ENCODE data around the gene GRB10.
"Not testable (repeated sequence)": the region's sequence is repeated elsewhere in the genome, so short reads cannot be mapped to it uniquely, and the experiment has no call there.

Gene GRB10

DNA sequence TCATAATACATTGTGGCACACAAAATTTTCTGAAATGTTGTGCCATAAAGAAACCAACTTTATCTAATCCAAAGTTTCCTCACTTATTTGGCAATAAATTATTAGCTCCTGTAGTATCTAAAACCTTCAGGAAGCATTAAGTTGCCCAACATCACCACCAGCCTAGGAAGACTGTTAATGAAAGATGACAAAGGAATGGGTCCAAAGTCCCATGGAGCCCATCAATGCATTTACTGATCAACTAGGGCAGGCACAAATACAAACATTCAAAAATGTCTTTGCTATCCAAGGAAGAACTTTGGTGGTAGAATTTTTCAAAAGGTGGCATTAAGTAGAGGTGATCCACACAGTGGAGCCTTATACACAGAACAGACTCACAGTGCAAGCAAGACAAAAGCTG is 4.5 kb downstream of the GRB10 start:
- DNase-seq, result no peak

DNA sequence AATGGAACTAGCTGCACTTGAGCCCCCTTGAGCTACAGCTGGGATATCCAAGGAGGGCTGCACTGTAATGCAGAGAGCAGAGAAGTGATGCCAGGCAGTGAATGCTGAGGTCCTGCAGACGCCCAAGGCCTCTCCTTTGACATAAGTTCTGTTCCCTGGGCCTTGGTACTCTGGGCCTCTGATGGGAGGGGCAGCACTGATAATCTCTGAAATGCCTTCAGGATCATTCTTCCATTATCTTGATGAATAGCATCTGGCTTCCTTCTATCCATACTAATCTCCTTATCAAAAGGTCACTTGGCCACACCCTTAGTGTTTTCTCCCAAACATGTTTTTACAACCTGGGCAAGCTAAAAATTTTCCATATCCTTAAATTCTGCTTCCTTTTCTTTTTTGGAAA is 6.9 kb downstream of the GRB10 start:
- DNase-seq, result no peak

DNA sequence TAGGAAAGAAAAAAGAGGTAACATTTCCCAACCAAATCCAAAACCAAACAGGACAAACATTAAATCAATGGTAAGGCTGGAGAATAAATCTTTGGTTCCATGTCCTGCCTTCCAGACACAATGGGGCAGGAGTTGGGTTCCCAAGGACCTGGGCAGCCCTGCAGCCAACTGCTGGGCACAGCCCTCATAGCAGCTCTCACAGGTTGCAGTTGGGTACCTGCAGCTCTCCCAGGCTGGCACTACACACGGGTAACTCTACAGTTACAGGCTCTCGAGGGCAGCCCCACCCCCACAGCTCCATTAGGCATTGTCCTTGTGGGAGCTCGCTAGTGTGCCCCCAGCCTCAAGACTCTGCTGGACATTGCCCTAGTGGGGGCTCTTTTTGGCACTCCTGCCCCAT is 7.5 kb downstream of the GRB10 start:
- DNase-seq, result no peak

DNA sequence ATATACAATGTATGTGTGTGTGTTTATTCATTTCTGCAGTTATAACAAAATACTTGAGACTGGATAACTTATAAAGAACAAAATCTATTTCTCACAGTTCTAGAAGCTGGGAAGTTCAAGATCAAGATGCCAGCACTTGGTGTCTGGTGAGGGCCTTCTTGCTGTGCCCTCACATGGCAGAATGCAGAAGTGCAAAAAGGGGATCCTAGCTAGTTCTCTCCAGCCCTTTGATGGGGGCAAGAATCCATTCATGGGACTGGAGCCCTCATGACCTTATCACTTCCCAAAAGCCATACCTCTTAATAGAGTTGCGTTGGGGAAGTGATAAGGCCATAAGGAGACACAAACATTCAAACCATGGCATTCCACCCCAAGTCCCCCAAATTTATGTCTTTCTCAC is 8.4 kb downstream of the GRB10 start:
- DNase-seq, result no peak

DNA sequence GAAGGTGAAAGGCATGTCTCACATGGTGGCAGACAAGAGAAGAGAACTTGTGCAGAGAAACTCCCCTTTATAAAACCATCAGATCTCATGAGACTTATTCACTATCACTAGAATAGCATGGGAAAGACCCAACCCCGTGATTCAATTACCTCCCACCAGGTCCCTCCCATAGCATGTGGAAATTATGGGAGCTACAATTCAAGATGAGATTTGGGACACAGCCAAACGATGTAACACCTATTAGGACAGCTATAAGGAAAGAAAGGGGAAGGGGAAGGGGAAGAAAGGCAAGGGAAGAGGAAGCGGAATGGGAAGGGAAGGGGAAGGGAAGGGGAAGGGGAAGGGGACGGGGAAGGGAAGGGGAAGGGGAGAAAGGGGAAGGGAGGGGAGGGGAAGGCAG is 9.6 kb downstream of the GRB10 start:
- DNase-seq, result not testable (repeated sequence)

DNA sequence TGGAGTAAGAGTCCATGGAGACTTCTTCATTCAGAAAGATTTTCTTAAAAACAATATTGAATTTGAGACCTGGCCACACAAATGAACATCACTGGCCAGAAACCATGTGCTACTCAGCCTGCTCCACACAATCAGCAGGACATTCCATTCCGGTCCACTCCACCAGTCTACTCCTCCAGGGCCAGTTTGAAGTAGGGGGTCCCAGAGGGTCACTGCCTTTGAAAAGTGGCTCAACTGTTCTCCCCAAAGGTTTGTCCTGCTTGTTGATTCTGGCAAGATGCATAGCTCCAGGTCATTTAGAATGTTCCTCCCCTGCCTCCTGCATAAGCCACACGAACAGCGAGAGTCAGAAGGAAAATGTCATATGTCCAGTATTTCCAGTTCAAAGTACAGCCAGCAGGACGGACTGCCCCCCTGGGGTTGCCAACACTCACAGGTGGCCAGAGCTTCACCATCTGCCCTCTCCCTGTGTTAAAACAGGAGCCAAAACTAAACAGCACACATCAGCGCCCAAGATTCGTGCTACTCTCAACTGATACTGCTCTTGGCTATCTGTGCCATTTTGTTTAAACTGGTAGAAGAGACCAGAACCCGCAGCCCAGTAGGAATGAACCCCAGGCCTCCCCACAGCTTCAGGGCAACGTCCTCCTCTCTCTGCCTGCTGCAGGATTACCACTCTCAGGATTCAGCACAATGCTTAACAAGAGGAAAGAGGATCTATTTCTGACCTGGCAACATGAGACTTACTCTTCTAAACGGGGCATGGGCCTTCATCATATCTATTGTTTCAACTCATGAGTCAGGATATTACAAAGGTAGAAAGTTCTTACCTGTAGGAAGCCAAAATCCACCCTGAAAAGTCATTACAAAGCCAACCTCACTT is 11.3 kb downstream of the GRB10 start:
- DNase-seq, result no peak

DNA sequence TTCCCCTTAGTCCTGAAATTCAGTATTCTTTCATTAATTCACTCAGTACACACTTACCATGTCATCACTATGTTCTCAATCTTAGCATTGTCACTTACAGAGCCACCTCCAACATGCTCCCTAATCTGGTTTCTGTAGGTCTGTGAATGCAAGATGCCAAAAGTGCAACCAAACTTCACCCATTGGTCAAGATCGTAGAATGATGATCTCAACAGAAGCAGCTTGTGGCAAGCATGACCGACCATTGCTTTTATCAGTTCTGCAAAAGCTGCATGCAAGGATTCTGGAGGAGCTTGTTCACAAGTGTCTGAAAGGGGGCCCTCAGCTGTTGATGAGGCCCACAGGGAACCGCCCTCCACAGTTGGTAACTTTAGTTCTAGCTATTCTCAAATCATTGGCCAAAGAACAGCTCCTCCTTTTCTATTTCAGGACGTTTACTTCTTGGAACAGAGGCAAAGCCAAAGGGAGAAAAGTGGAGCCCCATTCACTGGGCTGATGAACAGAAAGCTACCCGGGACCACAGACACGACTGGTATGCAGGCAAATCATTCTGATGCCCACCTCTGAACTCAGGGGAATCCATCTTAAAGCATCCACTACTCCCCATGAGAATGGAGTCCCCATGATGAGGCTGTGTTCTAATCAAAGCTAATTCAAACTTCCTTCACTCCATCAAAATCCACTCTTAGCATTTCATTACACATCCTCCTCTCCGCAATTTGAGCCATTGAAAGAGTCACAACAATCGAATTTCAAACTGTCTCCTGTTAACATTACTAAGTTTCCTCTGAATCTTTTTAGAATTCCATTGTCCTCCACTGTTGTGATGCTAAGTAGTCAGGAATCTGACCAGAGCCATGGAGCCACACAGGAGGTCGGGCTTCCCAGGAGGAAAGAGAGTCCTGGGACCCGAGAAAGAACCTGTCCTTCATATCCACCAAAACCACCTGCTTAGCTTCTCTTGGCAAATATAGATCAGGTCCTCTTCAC is 13.9 kb downstream of the GRB10 start:
- no peak for DNase-seq

DNA sequence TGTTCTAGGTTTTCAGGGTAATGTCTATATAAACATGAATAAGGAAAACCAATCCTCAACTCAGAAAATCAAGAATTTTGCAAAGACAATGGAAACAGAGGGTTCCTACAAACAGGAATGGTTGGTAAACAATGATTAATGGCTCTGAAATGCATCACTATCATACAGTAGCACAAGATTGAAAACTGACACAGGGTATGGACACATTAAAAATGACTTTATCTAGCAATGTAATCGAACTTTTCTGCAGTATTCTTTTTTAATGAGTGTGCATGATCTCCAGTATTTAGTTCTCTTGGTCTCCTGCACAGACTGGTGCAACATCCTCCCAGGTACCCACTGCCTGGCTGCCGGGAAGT is 15.9 kb downstream of the GRB10 start:
- DNase-seq, result no peak

DNA sequence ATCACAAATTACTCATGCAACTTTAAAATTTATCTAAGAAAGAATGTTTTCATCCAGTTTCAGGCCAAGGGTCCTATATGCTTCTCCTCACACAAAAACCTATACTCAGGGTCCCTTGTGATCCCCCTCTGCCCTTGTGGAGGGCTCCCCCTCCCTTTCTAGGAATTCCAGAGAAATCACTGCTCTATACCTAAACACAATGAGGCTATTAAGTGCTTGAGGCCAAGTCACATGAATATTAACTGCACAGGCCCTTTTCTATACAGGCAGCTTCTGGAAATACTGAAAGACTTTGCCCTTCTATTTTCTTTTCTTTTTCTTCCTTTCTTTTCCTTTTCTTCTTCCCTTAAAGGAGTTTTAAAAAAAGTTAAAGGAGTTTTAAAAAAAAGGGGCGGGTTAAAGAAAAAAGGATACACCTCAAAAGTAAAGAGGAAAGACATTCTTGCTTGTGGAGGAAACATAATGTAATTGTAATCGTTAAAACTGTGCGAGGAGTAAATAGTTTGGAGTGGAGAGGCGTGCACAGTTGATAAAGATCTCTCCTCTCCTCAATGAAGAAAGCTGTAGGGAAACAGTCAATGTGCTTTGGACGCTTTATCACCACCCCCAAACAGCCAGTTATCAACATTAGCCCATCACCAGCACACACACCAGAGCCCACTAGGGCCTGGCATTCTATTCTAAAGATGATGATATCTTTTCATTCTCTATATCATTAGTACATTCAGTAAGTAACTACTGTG is 16.4 kb downstream of the GRB10 start:
- no peak for DNase-seq

DNA sequence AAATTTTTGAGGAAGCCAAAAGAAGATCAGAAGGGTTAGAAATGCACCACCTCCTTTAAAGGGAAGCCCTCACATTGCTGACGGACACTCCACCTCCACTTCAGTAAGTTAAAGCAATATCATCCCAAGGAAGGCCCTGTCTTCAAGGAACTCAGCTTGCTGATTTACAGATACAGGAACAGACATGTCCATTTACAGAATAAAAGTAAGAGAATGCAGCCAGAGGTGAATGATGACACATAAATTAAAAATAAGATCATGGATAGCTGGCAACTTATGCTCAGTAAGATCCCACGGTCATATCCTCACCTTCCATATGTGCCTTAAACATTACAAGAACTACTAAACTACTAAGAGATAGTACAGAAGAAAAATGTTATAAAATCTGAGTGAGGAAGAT is 20.4 kb downstream of the GRB10 start:
- DNase-seq, result no peak

DNA sequence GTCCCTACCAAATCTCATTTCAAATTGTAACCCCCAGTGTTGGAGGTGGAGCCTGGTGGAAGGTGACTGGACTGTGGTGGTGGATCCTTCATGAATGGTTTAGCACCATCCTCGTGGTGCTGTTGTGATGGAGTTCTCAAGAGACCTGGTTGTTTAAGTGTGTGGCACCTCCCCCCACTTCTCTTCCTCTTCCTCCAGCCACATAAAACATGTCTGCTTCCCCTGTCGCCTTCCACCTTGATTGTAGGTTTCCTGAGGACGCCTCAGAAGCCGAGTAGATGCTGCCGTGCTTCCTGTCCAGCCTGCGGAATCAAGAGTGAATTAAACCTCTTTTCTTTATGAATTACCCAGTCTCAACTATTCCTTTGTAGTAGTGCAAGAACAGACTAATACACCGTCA is 21.0 kb downstream of the GRB10 start:
- DNase-seq, result no peak

DNA sequence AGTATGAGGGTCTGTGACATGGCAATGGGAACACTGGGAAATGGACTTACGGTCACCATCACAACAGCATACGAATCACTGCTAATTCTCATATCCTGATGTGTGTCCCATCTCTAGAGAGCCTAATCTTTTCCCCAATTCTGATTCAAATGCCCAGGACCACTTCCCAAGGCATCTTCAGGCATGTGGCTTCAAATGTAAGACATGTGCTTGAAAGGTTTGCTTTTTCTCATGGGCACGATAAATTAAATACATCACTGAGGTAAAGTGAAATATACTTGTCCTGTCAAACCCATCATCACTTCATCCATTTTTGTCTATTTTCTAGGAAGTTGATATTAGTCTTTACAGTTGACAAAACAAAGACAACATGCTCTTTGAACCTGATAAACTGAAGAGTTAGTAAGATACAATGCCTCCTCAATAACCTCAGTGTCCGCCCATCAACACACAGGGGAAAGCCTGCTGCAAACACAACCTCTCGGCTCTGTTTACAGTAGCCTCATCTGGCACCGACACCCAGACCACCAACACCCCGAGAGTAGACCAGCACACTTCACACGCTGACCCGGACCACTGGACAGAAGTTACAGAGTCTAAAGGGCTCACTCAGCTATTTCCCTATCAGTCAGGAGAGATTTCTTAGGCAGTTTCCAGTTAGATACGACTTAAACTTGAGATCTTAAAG is 24.8 kb downstream of the GRB10 start:
- DNase-seq, result no peak

DNA sequence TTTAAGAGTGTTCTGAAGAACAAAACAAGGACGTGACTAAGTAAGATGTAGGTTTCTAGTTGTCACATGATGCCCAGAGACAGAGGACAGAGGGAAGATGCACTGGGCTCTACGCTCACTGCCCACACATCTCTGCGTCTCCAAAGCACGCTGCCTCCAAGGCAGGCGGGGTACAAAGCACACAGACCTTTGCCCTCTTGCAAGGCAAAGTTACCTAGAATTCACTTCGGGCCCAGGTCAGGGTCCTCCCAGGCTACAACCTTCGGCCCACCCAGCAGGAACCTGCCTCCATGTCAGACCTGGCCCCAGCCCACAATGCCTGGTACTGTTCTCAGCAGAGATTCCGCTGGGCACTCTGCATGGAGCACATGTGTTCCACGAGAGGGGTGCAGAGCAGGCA is 26.5 kb downstream of the GRB10 start:
- no peak for DNase-seq

DNA sequence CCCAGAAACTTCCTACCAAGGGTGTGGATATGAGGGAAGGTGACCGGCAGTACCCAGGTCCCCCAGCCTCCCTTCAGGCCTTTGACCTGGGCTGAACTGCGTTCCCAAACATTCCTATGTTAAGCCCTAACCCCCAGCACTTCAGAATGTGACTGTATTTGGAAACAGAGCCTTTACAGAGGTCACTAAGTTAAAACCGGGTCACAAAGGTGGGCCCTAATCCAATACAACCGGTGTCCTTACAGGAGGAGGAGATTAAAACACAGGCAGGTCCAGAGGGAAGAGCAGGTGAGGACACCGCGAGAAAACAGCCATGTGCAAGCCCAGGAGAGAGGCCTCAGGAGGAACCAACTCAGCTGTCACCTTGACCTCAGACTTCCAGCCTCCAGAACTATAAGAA is 28.0 kb downstream of the GRB10 start:
- no peak for DNase-seq

DNA sequence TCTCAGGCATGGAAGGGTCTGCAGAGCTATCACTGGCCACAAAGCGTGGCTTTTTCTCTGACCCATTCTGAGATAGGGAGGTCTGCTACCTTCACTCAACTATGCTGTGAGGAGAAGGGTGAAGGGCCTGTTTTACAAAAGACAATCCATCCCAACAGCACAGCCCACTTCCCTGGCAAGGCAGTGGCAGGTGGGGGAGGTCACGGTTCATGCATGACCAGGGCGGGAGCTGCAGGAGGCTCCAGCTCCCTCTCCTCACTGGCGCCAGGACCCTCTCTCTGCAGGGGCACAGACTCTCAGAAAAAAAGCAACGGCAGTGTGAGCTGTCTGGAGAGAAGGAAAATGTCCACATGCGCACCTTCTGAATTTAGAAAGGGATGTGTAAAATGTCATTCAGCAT is 28.5 kb downstream of the GRB10 start:
- DNase-seq, result no peak

DNA sequence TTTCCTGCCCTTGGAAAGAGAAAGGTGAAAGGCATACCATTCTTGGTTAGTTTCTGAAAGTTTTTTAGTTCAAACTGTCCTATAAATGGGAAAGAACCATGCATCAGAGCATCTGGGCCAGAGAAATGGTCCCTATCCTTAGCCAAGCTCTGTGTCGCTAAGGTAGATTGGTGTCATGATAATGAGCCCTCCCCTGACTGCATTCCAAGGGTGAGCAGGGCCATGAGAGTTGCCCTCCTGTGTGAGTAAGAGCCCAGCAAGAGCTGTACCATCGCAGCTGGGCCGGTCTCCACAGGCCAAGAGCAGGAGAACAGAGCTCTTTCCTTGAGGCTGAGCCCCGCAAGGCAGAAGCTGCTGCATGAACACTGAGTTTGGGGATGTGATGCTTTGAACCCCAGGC is 30.3 kb downstream of the GRB10 start:
- no peak for DNase-seq

DNA sequence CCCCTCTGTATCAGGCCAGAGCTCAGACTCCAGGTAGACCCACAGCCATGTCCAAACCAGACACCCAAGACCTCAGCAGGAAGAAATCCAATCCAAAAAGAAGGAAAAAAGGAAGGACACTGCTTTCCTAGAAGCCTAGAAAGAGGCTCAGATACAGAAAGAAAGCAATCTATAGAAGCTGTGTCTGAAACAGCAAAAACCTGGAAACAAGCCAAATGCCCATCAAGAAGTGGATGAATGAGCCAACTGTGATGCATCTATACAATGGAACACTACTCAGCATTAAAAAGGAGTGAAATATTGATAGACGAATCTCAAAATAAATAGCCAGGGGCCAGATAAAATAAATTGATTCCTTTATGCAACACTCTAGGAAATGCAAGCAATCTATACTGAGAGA is 31.6 kb downstream of the GRB10 start:
- DNase-seq, result no peak

DNA sequence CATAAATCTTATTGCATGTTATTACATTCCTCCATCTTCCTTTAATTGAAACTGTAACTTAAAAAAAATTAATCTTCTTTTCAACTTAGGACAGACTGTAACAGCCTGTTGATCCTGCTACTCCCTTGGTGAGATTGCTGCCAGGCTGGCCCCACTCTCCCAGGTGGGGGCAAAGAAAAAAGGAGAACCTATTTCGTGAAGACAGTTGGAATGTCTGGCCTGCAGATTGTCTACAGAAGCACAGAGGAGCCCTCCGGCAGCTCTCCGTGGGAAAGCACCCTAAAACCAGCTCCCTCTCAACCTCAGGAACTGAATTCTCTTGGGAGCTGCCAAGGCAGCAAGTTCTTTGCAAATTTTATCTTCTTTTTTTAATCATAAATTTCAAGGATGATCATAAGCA is 32.8 kb downstream of the GRB10 start:
- no peak for DNase-seq

DNA sequence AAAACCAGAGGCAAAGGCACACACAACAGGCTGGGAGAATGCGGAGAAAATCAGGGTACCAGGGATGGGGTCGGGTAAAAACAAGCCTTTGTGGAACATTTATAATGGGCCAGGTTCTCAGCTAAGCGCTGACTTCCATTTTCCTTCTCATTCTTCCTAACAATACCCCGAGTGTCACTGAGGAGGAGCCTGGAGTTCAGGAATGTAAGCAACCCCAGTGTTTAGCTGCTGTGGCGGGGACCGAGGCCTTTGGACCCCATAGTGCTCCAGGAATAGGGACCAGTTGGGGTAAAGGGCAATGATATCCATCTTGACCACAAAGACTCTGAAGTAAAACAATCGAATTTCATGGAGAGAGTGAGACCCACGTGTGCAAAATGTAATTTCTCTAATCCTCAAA is 34.2 kb downstream of the GRB10 start:
- DNase-seq, result no peak

DNA sequence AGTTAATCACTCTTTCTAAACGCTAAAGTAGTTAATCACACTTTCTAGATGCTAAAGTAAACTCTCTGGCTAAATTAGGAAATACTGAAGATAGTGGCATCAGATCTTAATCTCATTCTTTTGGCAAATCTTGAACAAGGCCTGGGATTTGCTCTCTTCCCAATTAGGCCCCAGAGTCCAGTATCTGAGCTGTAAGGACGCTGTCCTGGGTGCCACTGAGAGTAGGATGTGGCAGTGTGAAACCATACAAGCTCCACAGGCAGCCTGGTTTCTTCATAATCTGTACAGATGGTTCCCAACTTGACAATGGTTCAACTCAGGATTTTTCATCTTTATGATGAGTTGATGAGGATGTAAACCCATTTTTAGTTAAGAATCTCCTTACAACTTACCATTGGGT is 36.9 kb downstream of the GRB10 start:
- no peak for DNase-seq

DNA sequence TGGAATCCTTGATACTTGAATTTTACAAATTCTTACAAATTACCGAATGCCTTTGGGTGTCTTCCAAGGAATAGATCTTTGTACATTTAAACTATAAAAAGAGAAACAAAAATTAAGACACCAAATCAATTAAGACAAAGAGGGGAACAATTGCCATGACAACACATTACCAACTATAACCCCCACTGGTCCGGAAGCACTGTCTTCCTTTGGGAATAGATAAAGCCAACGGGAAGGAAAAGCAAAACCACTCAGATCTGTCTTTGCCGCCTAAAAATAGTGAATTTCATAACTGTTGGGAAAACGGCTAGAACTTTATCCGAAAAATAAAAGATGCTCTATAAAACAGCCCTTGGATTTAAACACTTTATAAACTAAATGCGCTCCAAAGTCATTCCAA is 37.4 kb downstream of the GRB10 start:
- DNase-seq, result no peak

DNA sequence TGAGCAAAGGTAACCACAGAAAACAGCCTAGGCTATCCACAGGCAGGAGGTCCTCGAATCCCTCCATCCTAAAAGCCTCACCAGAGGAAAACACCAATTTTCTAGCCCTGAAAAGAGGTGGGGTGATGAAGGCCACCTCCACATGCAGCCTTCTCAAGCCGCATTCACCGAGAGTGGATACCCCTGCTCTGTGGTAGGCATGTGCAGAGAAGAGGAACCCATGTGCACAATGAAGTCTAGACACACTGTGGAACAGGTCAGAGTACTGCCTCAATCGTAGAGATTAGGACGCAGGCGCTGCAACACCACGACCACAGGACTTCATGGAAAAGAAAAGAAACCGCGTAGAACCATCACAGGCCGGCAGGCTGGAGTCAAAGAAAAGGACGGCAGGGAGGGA is 38.8 kb downstream of the GRB10 start:
- DNase-seq, result no peak

DNA sequence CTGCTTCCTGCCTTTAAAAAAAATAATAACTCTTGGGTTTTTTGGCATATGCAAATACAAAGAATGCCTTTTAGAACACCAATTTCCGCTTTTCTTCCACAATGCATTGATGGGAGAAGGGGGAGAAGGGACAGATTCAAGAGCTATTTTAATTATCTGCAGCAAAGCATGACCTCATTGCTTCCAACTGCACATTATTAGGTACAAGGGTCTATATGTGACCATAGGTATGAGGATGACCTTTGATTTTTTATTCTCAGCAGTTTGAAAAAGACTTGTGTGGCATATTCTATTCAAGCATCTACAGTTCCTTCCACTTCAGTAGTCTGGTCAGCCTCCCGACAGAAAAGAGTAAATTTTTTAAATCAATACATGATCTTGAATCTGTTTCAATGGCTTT is 39.7 kb downstream of the GRB10 start:
- no peak for DNase-seq
